Neural cell (in vitro differentiated cells): Measurements from ENCODE around the gene ZNF784. TPM values are rescaled to one million over a fixed set of nuclear protein-coding genes. Genes with fewer than 3 reads are reported as not detected.

Experiments
- H2AFZ ChIP-seq: fragments of 200-600, 300-800 bp; sonication (generic), shearing (Covaris generic); 2 replicates; pipeline ENCODE4 v1.6.0; 2014; ENCODE audit warnings: low read depth, mild to moderate bottlenecking, antibody characterized with exemption, low read length, moderate library complexity
- H3F3A ChIP-seq: fragments of 200-600 bp; shearing (Covaris generic); 2 replicates; pipeline ENCODE4 v1.6.1; 2016; ENCODE audit warnings: mild to moderate bottlenecking, moderate library complexity, mixed read lengths, antibody characterized with exemption, low read length; ENCODE audit not compliant: insufficient read depth, poor library complexity, severe bottlenecking
- H3K27ac ChIP-seq: fragments of 200-600, 300-800 bp; sonication (generic), shearing (Covaris generic); 2 replicates; pipeline ENCODE4 v1.5.1; 2014; ENCODE audit warnings: mild to moderate bottlenecking, low read length, moderate library complexity
- H3K27me3 ChIP-seq: fragments of 300-800, 200-600 bp; sonication (generic), shearing (Covaris generic); 2 replicates; pipeline ENCODE4 v1.6.0; 2014; ENCODE audit warnings: mild to moderate bottlenecking, low read depth, low read length, moderate library complexity; ENCODE audit not compliant: insufficient read depth
- H3K36me3 ChIP-seq: fragments of 300-800, 200-600 bp; sonication (generic), shearing (Covaris generic); 2 replicates; pipeline ENCODE4 v1.5.1; 2014; ENCODE audit warnings: mild to moderate bottlenecking, antibody characterized with exemption, low read length, moderate library complexity; ENCODE audit not compliant: insufficient read depth
- H3K4me2 ChIP-seq: fragments of 300-800, 200-600 bp; sonication (generic), shearing (Covaris generic); 2 replicates; pipeline ENCODE4 v1.6.0; 2014; ENCODE audit warnings: mild to moderate bottlenecking, low read length
- H3K4me3 ChIP-seq: fragments of 300-800, 200-600 bp; sonication (generic), shearing (Covaris generic); 2 replicates; pipeline ENCODE4 v1.5.1; 2014; ENCODE audit warnings: mild to moderate bottlenecking, low read length, moderate library complexity
- H3K79me2 ChIP-seq: fragments of 200-600 bp; shearing (Covaris generic); replicated peaks from 2 replicates; pipeline ENCODE4 v1.6.0; 2014; ENCODE audit warnings: mild to moderate bottlenecking, low read length, moderate library complexity; ENCODE audit not compliant: insufficient read depth
- H3K9ac ChIP-seq: fragments of 300-800, 200-600 bp; sonication (generic), shearing (Covaris generic); 2 replicates; pipeline ENCODE4 v1.6.1; 2016; ENCODE audit warnings: mild to moderate bottlenecking, low read length, mixed read lengths
- H3K9me2 ChIP-seq: fragments of 200-600 bp; shearing (Covaris generic); 2 replicates; pipeline ENCODE4 v1.6.1; 2016; ENCODE audit warnings: mild to moderate bottlenecking, low read length, mixed read lengths; ENCODE audit not compliant: insufficient read depth
- H3K9me3 ChIP-seq: fragments of 200-600, 300-800 bp; sonication (generic), shearing (Covaris generic); 2 replicates; pipeline ENCODE4 v1.6.1; 2016; ENCODE audit warnings: mild to moderate bottlenecking, mixed run types, low read length, moderate library complexity, mixed read lengths
- H4K20me1 ChIP-seq: fragments of 200-600 bp; shearing (Covaris generic); 2 replicates; pipeline ENCODE4 v1.6.1; 2016; ENCODE audit warnings: mild to moderate bottlenecking, mixed run types; ENCODE audit not compliant: insufficient read depth
- EP300 ChIP-seq: fragments of 450-650 bp; conservative IDR thresholded peaks from 2 replicates; pipeline ENCODE4 v1.6.1; 2014; ENCODE audit warnings: antibody characterized with exemption, mild to moderate bottlenecking, moderate library complexity; ENCODE audit not compliant: poor library complexity, severe bottlenecking
- EZH2 ChIP-seq: fragments of 200-600, 300-800 bp; shearing (Covaris generic), sonication (generic); IDR thresholded peaks from 2 replicates; pipeline ENCODE4 v1.6.1; 2014; ENCODE audit warnings: antibody characterized with exemption, low read length, borderline replicate concordance, mild to moderate bottlenecking; ENCODE audit not compliant: insufficient read depth, poor library complexity, severe bottlenecking
- POLR2AphosphoS5 ChIP-seq: IDR thresholded peaks from 2 replicates; pipeline ENCODE4 v1.6.1; 2012
- RAD21 ChIP-seq: fragments of 450-650 bp; conservative IDR thresholded peaks from 2 replicates; pipeline ENCODE4 v1.6.1; 2014; ENCODE audit warnings: antibody characterized with exemption, mild to moderate bottlenecking, moderate library complexity
- REST ChIP-seq: IDR thresholded peaks from 2 replicates; pipeline ENCODE4 v1.6.1; 2012; ENCODE audit warnings: borderline replicate concordance
- SMC3 ChIP-seq: fragments of 450-650 bp; conservative IDR thresholded peaks from 2 replicates; pipeline ENCODE4 v1.6.1; 2014; ENCODE audit warnings: antibody characterized with exemption, mild to moderate bottlenecking, moderate library complexity; ENCODE audit not compliant: poor library complexity
- TAF1 ChIP-seq: IDR thresholded peaks from 2 replicates; pipeline ENCODE4 v1.6.1; 2012; ENCODE audit warnings: low read depth
- polyA plus RNA-seq: library from polyadenylated mRNA; depleted of rRNA; stranded (reverse); fragments of >200 nt; gene quantifications from 2 replicates; pipeline ENCODE4 v1.2.3, GENCODE V29; 2014

ZNF784 gene
- polyA plus RNA-seq, 1 donor from 2014 or later: 10.3 TPM

GRCh38 chr19:55592391-55593090, 31.8 kb downstream of the ZNF784 start:
- H3K9me2 ChIP-seq: no peaks in the 10 kb centered on the region
- H3K27me3 ChIP-seq: no peaks in the 10 kb centered on the region
- no peaks in the 10 kb centered on the region for H3K79me2 ChIP-seq
- peaks cover 6% of the 10 kb centered on the region for H3K36me3 ChIP-seq
- no peak overlapping the region for H2AFZ ChIP-seq
- H3K9me3 ChIP-seq: no peaks in the 10 kb centered on the region
- H3F3A ChIP-seq: no peaks in the 10 kb centered on the region
- no peak overlapping the region for H3K9ac ChIP-seq
- H3K27ac ChIP-seq: no peak overlapping the region
- no peaks in the 10 kb centered on the region for H4K20me1 ChIP-seq
- TF ChIP-seq TAF1: no peak
- TF ChIP-seq RAD21: no peak
- TF ChIP-seq EP300: no peak
- no peak for TF ChIP-seq POLR2AphosphoS5
- no peak for TF ChIP-seq SMC3
- no peak for TF ChIP-seq REST
- no peak overlapping the region for H3K4me3 ChIP-seq
- no peak overlapping the region for H3K4me2 ChIP-seq

DNA sequence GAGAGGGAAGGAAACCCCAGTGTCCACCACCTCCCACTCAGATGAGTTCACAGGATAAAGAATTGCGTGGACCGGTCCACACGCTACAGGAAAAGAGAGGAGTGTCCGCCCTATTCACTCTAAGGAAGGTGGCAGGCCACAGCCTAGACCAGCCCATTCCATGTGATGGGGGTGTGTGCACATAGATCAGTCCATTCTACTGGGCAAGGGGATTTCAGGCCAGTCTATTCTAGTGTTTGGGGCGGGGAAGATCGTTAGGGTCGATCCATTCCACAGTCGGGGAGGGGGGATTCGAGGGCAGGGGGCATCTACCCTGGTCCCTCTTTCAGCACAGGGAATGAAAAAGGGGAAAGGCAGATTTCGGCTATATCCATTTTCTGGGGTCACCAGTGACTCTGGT, 32.8 kb downstream of the ZNF784 start:
- Histone ChIP-seq H2AFZ (no peak overlapping the region), H4K20me1 (no peaks in the 10 kb centered on the region), H3K4me2 (no peak overlapping the region), H3K36me3 (peaks cover 6% of the 10 kb centered on the region), H3F3A (no peaks in the 10 kb centered on the region), H3K27ac (no peak overlapping the region), H3K9me3 (no peaks in the 10 kb centered on the region), H3K9ac (no peak overlapping the region), H3K79me2 (no peaks in the 10 kb centered on the region), H3K27me3 (no peaks in the 10 kb centered on the region), H3K4me3 (no peak overlapping the region), H3K9me2 (no peaks in the 10 kb centered on the region)
- TF ChIP-seq EZH2 (no peak), TAF1 (no peak), REST (no peak), SMC3 (no peak), EP300 (no peak), POLR2AphosphoS5 (no peak)
